Measurements from ENCODE around the gene CCDC187.

CCDC187 gene

DNA sequence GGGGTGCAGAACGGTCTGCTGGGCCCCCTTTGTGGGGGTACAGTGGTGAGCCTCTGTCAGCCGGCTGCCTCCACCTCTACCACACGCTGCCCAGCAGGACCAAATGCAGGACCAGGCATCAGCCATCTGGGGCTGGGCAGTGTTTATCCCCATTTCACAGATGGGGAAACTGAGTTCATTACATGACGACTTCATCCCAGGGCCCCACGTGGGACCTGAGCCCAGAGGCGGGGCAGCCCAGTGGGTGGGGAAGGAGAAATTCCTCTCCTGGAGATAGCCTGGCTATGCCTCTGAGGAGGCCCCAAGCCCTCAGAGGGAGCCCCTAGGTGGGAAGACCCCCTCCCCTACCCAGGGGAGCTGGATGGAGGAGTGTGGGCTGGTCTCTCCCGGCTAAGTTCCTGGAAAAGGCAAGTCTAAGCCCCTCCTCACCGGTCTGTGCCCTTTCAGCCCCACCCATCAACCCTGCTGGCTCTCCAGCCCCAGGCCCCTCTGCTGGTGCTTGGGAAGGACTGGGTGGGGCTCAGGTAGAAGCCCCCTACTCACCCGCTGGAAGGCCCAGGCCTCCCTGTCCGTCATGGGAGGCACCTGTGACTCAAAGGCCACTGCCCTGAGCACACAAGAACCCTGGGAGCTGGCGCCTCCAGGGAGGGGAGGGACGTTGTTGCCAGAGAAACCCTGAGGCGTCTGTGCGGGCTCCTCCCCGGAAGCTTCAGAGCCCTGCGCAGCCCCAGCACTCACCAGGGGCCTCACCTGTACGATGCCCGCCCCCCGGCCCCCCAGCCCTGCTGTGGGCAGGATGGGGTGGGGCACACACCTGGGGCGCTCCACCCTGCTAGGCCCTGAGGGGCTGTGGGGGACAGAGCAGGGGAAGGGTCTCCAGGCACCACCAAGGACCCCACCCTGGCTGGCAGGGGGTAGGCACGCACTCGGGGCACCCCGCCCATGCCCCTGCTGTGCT is 7.4 kb upstream of the CCDC187 start:
- no peak for DNase-seq

DNA sequence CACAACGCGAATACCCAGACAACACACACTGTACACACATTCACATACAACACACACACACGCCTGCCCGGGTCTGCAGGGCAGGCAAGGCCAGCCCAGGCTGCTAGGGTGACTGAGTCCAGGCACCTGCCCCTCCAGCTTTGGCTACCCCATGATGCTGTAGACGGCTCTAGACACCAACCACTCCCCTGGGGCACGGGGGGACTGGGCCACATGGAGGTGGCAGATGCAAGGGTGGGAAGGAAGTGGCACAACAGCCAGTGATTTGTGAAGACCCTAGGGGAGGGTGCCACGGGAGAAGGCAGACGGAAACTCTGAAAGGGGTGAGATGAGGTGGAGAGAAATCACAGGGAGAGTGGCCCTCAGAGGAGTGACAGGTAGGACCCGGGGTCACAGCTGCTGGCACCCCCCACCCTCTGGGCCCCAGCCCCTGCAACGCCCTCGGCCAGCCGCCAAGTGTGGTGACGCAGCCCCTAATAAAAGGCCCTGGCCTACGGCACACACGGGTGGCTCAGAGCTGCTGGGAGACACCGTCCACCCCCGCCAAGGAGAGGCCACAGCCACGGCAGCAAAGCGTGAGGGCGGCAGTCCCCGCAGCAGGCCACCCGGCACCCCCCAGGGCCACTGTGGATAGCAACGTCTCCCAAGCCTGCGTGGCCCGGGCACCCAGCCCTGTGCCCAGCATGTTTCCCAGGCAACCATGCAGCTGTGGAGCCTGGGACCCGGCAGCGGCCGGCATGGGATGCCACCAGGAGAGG is 6.6 kb upstream of the CCDC187 start:
- no peak for DNase-seq

DNA sequence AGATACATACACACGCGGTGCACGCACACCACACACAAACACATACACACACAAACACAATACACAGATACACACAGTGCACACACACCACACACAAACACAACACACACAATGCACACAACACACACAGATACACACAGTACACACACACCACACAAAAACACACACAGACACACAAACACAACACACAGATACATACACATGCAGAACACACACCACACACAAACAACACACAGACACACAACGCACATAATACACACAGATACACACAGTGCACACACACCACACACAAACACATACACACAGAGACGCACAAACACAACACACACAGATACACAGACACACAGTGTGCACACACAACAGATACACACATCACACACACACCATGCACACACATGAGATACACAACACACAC is 5.9 kb upstream of the CCDC187 start:
- no peak for DNase-seq

DNA sequence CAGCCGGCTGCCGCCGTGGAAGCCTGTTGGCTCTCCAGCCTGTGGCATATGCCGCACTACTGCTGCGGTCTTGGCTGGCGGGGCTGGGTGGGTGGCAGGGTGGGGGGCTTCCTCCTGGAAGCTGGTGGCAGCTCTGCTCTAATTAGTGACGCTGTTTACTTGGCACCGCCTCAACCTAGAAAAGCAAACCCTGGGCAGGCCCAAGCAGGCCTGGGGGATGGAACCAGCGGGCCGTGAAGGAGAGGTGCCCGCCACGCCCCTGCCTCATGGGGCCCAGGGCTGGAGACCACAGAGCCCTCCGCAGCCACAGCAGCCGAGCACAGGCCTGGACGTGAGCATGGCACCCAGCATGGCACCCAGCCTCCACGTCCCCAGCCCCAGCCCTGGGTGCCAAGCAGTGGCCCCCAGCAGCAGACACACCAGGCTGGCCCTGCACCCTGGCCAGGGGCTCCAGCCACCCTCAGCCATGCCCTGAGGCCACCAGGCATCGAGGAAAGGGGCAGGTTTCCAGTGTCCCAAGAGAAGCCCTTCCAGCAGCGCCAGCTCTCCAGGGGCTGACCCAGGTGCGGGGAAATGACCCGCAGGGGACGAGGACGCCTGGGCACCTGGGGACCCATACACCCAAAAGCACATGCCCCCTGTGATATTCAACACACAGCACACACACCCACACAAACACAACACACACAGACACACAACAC is 5.4 kb upstream of the CCDC187 start:
- no peak for DNase-seq

DNA sequence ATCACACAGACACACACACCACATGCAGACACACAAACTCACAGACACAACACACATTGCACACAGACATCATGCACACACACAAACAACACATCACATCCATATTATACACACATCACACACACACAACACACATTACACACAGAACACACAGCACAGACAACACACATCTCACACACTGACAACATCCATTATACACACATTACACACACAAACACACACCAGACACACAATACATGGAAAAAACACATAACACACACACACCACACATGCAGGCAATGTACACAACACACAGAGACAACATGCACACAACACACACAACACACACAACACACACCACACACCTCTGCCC is 4.8 kb upstream of the CCDC187 start:
- no peak for DNase-seq

DNA sequence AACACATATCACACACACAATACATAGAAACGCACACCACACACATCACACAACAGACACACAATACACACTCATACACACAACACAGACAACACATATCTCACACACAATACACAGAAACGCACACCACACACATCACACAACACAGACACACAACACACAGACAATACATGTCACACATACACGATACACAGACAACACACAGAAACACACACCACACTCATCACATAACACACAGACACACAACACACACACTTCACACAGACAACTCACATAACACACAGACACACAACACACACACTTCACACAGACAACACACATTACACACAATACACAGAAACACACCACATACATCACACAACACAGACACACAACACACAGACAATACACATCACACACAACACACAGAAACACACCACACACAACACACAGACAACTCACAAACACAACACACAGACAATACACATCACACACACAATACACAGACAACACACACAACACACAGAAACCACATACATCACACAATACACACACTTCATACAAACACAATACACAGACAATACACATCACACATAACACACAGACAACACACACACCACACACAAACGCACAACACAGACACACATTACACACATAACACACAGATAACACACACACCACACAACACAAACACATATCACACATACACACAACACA is 4.3 kb upstream of the CCDC187 start:
- DNase-seq, result no peak

DNA sequence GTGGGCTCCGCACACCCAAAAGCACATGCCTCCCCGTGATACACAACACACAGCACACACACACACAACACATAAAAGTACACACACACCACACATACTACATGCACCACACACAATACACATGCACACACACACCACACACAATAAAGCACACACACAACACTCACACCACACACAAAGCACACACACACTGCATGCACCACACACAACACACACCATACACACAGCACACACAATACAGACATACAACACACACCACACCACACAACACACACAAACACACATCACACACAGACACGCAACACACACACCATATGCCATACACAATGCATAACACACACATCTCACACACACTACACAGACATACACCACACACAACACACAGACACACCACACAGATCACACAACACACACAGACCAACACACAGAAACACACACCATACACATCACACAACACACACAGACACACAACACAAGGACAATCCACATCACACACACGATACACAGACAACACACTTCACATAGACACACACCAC is 3.4 kb upstream of the CCDC187 start:
- DNase-seq, result no peak

DNA sequence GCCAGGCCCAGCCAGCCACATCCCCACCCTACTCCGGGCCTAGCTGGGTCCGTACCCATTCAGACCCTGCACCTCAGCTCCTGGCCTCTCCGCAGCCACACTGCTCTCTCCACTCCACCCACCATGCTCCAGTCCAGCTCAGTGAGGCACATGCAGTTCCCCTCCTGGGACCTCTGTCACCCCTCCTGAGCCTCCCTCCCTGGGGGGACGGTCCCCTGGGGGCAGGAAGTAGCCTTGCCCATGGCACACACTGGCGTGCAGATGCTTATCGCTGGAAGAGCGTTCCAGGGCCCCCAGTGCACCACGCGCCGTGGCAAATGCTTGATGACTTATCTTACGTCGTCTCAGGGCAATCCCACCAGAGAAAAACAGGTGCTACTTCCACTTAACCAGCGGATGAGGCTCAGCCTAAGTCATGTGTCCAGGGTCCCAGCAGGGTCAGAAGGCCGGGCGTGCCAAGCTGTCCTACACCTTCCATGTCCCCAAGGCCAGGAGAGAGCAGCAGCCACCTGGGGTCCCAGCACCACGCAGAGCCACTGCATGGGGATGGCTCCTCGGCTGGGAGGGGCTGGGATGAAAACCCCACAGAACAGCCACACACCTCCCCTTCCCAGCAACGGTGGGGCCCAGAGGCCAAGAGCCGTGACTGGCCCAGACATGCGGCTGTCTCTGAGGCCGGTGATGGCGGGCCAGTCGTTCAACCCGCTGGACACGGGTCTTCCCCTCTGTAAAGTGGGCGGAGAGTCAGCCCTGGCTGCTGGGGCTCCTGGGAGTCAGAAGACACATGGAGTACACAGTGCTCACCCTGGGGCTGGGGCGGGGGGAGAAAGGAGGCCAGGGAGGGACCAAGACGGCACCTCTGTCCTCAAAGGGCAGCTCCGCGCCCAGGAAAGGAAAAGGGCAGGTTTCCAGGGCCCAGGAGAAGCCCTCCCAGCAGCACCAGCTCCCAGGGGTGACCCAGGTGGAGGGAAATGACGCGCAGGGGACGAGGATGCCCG is 2.6 kb upstream of the CCDC187 start:
- DNase-seq, result no peak

DNA sequence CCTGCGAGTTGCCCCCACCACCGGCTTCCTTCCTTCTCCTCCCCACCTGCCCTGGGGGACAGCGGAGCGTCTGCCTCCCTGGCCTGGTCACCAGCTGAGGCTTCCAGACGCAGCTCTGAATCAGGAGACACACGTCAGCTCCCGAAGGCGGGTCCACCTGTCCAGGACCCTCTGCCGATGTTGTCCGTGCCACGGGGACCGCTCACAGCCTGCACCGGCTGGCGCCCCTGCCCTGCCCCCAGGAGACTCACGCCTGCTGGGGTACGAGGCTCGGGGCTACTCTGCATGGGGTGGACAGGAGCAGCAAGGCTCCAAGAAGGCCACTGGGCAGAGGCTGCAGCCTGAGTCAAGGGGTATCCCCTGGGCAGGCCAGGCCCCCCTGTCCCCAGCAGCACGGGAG is 1.9 kb upstream of the CCDC187 start:
- DNase-seq, result no peak

DNA sequence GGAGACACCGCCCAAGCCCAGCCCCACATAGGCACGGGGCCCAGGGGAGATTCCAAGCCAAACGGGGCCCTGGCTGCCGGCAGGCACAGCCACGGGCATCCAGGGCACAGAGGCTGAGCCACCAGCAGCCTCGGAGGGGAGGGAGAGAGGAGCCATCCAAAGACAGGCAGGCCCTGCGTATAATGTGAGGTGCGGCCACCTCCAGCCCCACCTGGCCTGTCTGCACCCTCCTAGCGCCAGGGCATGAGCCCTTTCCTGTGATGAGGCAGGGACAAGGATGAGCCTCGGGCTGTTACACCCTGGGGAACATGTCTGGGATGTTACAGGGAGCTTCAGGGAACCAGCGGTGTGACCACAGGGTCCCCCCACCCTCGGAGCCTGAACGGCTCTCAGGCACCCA is 1.1 kb upstream of the CCDC187 start:
- no peak for DNase-seq

DNA sequence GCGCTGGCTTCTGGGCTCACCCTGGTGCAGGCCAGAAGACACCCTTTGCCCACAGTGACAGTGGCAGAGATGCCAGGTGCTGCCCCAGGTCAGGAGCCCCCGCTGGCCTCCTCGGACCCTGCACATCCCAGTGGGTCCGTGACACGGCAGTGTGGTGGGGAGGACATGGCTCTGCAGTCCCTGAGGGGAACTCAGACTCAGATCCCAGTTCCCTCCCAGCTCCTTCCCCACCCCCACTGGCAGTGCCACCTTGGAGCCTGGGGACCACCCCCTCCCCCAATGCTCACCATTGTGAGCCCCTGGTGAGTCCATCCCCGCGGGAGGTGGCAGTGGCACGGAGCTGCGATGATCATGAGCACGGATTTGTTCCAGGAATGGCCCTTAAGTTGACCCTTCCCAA is 562 bp upstream of the CCDC187 start:
- no peak for DNase-seq

DNA sequence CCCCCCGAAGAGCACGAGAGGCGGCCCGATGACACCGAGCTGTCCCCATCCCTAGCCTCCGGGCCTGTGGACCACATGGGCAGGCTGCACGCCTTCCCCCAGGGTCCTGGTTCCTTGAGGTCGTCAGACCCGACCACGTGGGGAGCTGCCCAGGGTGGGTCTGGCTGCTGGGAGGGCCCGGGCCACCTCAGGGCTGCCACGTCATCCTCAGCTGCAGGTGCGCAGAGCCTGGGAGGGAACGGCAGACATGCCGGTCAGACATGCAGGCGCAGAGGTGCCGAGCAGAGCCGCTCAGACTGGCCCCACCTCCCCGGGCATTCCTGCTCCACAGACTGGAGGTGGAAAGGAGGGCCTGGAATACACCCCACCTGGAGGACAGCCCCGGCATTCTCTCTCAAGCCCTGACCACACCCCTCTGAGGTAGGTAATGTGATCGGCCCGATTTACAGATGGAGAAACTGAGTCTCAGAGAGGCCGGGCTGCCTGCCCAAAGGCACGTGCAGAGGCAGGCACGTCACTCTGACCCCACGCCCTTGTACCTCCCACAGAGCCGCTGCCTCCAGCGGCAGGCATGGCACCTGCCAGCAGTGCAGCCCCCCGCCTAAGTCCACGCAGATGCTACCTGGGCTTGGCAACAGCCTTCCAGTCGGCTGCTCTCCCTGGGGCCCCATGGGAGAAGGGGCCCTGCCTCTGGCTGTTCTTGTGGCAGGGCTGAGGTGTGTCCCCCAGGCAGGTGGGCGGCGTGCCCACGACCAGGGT is 649 bp downstream of the CCDC187 start:
- no peak for DNase-seq

DNA sequence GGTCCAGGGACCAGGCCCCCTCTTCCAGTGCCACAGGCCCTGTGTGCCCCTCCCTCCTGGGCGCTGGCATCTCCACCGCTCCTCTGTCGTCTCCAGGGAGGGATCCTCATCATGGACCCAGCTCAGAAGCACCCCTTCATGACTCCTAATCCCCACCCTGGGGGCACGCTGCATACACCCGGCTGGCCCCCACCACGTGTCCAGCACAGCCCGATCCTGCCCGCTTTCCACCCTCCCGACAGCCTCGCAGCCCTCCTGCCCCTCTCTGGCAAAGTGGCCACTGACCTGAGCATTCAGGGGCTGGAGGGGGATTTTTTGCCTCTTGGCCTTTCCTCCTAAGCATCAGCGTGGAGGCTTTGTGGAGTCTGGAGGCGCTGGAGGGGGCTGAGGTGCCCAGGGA is 1.4 kb downstream of the CCDC187 start:
- no peak for DNase-seq

DNA sequence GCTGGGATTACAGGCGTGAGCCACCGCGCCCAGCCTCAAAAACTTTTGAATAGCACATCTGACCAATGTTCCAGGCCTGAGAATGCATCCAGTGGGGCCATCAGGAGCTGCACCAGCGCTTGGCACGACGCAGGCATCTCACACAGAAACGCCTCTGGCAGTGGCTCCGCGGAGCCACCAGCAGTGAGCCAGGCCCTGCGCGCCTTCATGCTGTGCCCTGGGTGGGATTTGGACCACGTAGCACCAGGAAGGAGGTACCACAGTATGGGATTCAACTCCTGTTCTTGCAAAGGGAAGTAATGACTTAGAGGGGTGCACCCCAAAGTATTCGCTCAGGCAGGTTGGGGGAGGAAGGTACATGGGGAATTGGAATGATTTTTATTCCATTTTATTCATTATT is 3.0 kb downstream of the CCDC187 start:
- DNase-seq, result no peak

DNA sequence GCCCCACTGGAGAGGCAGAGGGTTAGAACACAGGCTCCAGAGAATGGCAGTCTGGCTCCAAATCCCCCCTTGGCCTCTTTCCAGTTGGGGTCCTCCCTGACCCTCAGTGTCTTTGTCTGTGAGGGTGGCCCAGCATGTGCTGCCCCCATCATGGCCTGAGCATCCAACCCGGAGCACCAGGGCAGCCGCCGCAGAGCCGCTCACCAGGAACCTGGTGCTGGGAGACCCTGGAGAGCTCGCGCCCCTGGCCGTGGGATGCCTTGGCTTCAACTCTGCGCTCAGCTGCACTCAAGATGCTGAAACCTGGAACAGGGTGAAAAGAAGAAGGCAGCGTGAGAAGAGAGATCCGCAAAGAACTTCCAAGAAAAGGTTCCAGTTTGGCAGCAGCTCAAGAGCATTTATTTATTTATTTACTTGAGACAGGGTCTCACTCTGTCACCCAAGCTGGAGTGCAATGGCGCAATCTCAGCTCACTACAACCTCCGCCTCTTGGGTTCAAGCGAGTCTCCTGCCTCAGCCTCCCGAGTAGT is 3.8 kb downstream of the CCDC187 start:
- no peak for DNase-seq

DNA sequence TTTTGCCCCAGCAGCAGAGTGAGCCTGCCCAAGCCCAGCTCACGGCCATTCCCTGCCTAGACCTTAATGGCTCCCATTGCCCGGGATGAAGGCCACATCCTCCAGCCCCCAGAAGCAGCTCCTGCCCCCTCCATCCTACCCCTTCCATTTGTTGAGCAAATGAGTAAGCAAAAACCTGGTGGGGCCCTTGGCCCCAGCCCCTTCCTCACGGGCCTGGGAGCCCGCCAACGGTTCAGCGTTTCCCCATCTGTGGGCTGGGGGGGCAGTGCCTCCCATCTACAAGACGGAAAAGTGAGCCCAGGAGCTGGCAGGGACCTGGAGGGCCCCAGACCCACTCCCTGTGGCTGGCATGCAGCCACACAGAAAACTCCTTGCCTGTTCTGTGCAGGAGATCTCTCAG is 4.4 kb downstream of the CCDC187 start:
- DNase-seq, result no peak

DNA sequence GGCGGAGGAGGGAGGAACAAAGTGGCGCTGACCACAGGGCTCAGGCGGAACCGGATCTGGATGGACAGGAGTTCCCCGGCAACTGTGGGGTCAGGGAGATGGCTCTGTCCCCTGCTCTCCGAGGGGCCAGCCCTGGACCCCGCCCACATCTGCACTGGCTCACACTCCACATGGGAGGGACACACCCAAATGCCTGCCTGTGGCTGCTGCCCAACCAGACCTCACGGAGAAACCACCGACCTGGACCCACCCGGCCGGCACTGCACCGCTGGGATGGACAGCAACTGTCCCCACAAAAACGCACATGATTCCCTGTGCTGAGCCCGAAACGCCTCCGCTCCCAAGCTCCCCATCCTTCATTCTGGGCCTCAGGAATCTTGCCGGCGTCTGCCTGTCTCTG is 4.8 kb downstream of the CCDC187 start:
- DNase-seq, result no peak

DNA sequence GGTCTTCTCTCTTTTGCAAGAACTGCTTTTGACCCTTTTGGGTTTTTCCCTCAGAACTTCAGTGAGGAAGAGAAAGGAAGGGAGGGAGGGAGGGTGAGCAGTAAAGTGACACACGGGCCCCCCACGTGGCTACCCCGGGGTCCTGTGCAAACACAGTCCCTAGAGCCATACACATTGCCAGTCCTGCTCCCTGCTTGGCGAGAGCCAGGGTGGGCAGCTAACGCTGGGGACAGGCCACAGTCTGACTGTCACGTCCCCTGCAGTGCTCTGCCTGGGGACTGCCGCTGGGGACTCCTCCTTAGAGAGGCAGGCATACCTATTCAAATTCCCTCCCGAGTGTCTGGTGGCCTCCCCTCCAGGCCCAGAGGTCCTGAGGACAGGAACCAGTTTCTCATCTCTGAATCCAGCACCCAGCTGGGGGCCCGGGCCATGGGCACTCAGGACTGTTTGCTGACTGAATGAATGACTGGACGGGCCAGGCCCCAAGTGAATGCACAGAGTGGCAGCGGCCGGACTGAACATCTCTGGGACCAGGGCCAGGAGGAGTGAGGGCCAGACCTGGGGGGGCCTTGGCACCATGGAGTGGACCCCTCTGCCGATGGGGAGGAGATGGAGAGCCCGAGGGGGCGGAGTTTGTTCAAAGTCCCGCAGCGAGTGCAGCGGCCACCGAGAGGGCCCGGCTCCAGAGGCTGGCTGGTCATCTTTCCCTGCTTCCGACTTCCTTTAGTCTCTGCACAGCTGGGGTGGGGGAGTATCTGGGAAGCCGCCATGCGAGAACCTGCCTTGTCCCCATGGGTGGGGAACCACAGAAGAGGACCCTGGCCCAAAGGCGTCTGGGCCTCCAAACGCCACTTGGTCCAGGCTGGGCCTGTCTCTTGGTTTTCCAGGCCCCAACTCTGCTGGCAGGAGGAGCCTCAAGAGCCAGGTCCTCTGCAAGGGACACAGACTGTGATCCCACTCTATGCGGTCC is 5.8 kb downstream of the CCDC187 start:
- no peak for DNase-seq

DNA sequence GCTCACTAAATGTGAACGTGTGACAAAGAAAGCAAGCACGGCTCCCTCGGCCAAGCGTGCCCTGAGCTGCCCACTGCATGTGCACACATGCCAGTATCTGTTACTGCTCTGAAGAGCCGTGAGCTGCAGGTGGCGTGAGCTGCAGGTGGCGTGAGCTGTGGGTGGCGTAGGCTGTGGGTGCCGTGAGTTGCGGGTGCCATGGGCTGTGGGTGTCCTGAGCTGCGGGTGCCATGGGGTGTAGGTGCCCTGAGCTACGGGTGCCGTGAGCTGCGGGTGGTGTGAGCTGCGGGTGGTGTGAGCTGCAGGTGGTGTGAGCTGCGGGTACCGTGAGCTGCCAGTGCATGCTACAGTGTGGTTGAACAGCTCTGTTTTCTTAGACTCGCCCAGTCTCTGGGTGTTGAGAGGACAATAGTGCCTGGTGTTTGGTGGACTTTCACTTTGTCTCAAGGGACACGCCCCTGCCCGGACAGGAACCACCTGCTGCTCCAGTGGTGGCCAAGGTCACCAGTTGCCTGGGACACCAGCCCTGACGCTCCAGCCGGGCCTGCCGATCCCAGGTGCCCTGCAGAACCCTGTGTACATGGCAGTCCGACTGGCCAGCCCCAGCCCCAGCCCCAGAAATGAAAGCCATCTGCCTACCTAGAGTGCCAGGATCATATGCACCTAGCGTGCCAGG is 6.7 kb downstream of the CCDC187 start:
- no peak for DNase-seq

Measured in stimulated activated naive CD4-positive, alpha-beta T cell treated with Interleukin-2 at 50 U/mL for 16 hours (primary cell).